Fibroblast of mammary gland (primary cell): ENCODE data around the gene NUDT17.

Experiments
- DNase-seq: peaks from one replicate; pipeline ENCODE4 v3.0.0-alpha.2; 2010; ENCODE audit warnings: low read depth
- H3K4me3 ChIP-seq: 2 replicates; pipeline ENCODE4 v1.5.1; 2011; ENCODE audit warnings: low read depth, mild to moderate bottlenecking, low read length, moderate library complexity; ENCODE audit not compliant: control insufficient read depth
- TF ChIP-seq, protein P1 (sequence below): conservative IDR thresholded peaks from 2 replicates; pipeline ENCODE4 v1.5.1; 2011; ENCODE audit warnings: low read depth, low read length, inconsistent platforms; ENCODE audit not compliant: control insufficient read depth, insufficient read depth

Gene NUDT17

DNA sequence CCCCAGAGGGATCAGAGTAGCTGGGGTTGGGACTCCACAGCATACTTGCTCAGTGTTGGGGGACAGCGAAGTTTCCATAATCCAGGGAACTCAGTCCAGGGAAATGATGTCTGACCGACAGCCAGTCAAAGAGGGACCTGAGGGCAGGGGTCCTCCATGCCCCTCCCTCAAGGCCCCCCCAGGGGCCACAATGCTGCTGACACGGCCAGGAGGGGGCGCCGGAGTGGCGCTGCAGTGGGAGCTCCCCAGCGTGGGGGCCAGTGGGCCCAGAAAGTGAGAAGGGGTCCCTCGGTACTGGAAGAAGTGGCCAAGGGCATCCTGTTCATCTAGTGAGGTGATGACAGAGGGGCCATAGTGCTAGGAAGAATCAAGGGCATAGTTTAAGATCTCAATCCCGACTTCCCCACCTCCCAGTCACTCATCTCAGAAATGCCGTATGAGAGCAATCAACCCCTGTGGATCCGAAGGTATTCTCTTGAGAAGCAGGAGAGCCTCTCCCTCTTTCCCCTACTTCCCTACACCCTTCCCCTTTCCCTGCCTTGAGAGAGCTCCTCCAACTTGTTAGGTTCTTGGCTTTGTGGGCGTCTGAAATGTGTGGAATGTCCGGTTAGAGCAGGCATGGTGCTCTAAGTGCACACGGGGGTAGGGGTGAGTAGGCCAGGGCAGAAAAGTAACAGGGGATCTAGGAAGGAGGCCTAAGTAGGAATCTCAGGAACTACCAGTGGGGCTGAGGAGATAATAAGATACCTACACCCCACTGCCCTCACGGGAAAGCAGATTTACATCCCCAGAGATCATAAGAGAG lies 4.1 kb downstream of the NUDT17 start:
- TF ChIP-seq, protein P1, sequence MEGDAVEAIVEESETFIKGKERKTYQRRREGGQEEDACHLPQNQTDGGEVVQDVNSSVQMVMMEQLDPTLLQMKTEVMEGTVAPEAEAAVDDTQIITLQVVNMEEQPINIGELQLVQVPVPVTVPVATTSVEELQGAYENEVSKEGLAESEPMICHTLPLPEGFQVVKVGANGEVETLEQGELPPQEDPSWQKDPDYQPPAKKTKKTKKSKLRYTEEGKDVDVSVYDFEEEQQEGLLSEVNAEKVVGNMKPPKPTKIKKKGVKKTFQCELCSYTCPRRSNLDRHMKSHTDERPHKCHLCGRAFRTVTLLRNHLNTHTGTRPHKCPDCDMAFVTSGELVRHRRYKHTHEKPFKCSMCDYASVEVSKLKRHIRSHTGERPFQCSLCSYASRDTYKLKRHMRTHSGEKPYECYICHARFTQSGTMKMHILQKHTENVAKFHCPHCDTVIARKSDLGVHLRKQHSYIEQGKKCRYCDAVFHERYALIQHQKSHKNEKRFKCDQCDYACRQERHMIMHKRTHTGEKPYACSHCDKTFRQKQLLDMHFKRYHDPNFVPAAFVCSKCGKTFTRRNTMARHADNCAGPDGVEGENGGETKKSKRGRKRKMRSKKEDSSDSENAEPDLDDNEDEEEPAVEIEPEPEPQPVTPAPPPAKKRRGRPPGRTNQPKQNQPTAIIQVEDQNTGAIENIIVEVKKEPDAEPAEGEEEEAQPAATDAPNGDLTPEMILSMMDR: peak; percentile 46
- H3K4me3 ChIP-seq: no peak overlapping the region
- peak; percentile 55 for DNase-seq

DNA sequence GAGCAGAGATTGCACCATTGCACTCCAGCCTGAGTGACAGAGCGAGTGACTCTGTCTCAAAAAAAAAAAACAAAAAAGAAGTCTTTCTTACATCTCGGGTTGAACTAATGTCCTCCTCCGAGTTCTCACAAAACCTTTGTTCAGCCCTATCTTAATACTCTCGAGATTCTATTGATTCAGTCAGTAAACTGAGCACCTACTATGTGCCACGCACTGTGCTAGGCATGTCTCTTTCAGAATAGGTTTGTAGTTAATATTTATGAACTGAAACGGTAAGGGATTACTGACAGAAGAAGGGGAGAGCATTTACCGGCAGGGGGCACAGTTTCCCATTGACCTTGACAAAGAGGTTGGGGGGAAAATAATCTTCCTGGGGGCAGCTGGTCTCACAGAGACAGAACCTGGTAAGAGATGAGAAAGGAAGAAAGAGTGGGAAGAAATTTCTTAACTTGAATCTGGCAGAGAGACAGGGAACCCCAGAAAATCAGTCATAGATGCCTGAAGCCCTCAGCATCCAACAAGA lies 10.1 kb downstream of the NUDT17 start:
- DNase-seq: no peak
- TF ChIP-seq, protein P1: peak; percentile 26
- H3K4me3 ChIP-seq: no peak overlapping the region

DNA sequence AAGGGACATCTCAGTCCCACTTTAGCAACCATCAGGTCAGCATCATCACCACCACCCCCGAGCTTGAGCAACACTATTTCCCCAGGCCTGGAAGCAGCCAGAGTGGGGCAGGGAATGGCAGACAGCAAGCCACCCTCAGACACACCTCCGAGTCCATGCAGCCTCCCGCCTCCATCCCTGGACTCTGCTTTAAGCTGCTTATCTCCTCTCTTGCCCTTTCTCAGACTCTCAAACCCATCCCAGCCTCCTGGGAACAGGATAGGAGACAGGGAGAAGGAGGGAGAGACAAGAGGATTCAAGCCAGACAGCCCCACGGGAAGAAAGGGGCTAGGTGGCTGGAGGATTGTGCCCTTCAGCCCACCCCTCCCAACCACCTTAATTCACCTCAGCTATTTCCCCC lies 11.7 kb downstream of the NUDT17 start:
- DNase-seq: no peak
- TF ChIP-seq, protein P1: no peak
- no peak overlapping the region for H3K4me3 ChIP-seq

DNA sequence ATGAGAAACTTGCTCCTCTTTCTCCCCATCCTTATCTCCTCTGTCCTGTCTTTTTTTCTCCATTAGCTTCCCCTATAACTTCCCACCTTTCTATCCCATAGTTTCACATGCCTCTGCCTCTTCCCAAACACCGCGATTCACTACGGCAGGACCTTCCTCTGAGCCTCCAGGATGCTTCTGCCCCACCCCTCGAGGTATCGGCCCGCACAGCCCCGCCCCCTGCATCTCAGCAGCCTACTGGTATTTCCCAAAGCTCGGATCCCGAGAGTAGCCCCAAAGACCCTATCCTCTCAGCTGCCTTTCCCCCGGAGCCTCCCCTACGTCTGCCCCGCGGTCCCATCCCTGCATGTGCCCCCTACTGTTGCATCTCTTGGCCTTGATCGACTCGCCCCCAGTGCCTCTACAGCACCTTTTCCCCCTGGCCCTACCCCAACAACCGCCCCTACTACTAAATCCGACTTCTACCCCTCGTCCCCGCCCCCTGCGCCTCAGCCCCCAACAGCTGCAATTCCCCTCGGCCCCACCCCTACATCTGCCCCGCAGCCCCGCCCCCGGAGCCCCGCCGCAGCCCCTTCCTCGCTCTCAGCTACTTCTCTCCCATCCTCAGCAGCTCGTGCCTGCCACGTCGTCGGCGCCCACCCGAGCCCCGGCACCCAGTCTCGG lies 12.9 kb downstream of the NUDT17 start:
- TF ChIP-seq, protein P1: no peak
- no peak for DNase-seq
- H3K4me3 ChIP-seq: peak overlapping the region; percentile 80

DNA sequence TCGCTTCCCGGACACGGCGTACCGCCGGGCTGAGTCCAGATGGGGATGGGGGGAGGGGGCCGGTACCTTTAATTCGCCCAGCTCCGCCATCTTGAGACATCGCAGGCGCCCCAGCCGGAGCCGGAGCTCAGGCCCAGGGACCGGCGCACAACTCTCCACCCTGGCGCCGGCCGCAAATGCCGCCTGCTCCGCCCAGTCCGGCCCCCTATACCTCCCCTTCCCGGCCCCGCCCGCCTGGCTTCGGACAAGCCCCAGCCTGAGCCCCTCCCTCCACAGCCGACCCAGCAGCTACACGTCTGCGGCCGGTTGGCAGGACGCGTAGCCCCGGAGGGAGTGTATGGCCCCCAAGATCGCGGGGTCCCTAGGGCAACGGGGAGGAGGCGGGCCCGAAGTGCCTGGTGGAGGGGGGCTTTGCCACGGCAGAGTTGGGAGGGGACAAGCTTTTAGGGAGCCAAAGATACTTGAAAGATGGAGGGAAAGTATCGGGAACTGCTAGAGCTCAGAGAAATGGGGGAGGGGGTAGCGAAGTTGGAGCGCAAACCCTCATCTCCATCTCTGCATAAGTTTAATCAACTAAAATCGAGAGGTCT lies 13.6 kb downstream of the NUDT17 start, which contains the start of gene PIAS3:
PIAS3 (minus strand) TSS at position 181 of the 590 bp plus-strand sequence; CDS start at position 90, 91 bp downstream.
- peak; percentile 87 for DNase-seq
- peak within 1 kb of the TSS; percentile 80 for H3K4me3 ChIP-seq
- TF ChIP-seq, protein P1: no peak

DNA sequence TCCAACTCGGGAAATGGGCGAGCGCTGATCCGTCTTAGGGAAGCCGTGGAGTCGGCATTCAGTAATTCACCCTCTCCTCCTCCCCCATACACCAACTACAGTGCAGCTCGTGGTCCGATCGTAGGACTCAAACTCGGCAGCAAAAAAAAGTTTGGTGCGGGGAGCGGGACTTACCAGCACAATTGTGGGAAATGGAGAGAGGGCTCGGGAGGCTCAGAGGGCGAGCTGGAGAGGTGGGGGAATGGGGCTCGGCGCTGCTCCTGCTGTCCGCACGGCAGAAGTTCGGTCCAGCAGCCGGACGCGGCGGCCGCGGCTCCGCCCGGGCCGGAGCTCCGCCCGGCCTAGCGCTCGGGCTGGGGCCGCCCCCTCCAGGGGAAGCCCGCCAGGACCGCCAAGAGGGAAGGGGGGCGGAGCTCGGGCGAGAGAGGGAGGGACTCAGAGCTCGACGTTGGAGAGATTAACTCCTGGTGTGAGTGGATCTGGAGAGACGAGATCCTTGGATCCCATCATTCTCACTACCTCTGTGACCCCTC lies 14.1 kb downstream of the NUDT17 start:
- DNase-seq: peak; percentile 83
- H3K4me3 ChIP-seq: peak overlapping the region; percentile 80
- TF ChIP-seq, protein P1: no peak
